ENCODE data around the gene KIF5B. TPM values are rescaled to one million over a fixed set of nuclear protein-coding genes. Genes with fewer than 3 reads are reported as not detected.

Gene KIF5B
- total and polyA plus RNA-seq, 2 of the 8 experiments (the other 6 are each of a cell fraction or from before 2014, with no cell fraction given) = 9.8 to 68.4 TPM

- Histone ChIP-seq H4K91ac (replicated peaks; ENCODE audit: insufficient read length, low read length) (no peak overlapping the region), H2BK12ac (ENCODE audit: low read depth, low read length) (no peak overlapping the region), H2BK20ac (ENCODE audit: low read length) (no peak overlapping the region), H3K9me3 (ENCODE audit: insufficient read depth in 2 of 2, low read depth in 1 of 2, low read length in 1 of 2) (no peaks in the 10 kb centered on the region), H4K5ac (ENCODE audit: insufficient read length, low read depth, low read length) (no peak overlapping the region), H3K4me3 (ENCODE audit: extremely low read depth in 1 of 4, insufficient read depth in 2 of 4, low read depth in 3 of 4, low read length in 4 of 4) (no peak overlapping the region), H3K4ac (replicated peaks; ENCODE audit: insufficient read length, low read depth, low read length) (no peak overlapping the region), H2BK15ac (ENCODE audit: low read length) (no peak overlapping the region), H2AFZ (ENCODE audit: low read length) (no peak overlapping the region), H3K14ac (ENCODE audit: insufficient read length) (no peak overlapping the region), H3K79me1 (ENCODE audit: low read depth, low read length) (no peaks in the 10 kb centered on the region), H3K36me3 (ENCODE audit: control insufficient read depth in 2 of 4, insufficient read depth in 4 of 4, low read length in 3 of 4) (peaks cover 3 to 68% (median 29%) of the 10 kb centered on the region in 4 experiments; a peak in 7 of 8 replicates), H3K23me2 (ENCODE audit: low read depth, low read length) (no peaks in the 10 kb centered on the region), H4K8ac (ENCODE audit: extremely low read depth, insufficient read depth, low read length) (no peak overlapping the region), H3K4me1 (replicated peaks in 1 of 4; ENCODE audit: control insufficient read depth in 3 of 4, insufficient read depth in 4 of 4, low read length in 3 of 4) (no peaks in the 10 kb centered on the region), H3K23ac (ENCODE audit: insufficient read length) (no peak overlapping the region), H3K18ac (ENCODE audit: extremely low read depth, low read length) (no peak overlapping the region), H3K56ac (replicated peaks; ENCODE audit: insufficient read length, low read depth, low read length) (no peak overlapping the region), H3K27ac (ENCODE audit: low read depth, low read length) (no peak overlapping the region), H2AK5ac (ENCODE audit: low read depth, low read length) (no peak overlapping the region), H4K20me1 (replicated peaks in 1 of 2; ENCODE audit: control insufficient read depth in 1 of 2, insufficient read depth in 2 of 2, low read length in 2 of 2) (peaks cover 11% of the 10 kb centered on the region in 2 experiments), H3K79me2 (ENCODE audit: control insufficient read depth in 1 of 2, insufficient read depth in 2 of 2, low read length in 2 of 2) (peaks cover 10 to 85% of the 10 kb centered on the region in 2 experiments), H3K27me3 (replicated peaks in 1 of 4; ENCODE audit: control insufficient read depth in 3 of 4, extremely low read depth in 1 of 4, insufficient read depth in 3 of 4, low read length in 3 of 4) (no peaks in the 10 kb centered on the region), H2BK120ac (replicated peaks; ENCODE audit: low read depth, low read length) (no peak overlapping the region), H3K9ac (replicated peaks in 1 of 4; ENCODE audit: extremely low read depth in 1 of 4, low read depth in 3 of 4, low read length in 3 of 4) (no peak overlapping the region), H2BK5ac (ENCODE audit: low read depth, low read length) (no peak overlapping the region), H3K4me2 (ENCODE audit: insufficient read depth in 1 of 2, low read depth in 2 of 2, low read length in 2 of 2) (no peak overlapping the region)
- no peak for DNase-seq (ENCODE audit: low read depth in 1 of 2, low spot score in 2 of 2)
- TF ChIP-seq NANOG (IDR thresholded peaks at IDR 0.05; ENCODE audit: insufficient read depth, low read depth, low read length, poor library complexity, severe bottlenecking) (no peak), CTCF (IDR thresholded peaks at IDR 0.05; ENCODE audit: control extremely low read depth in 1 of 3, insufficient read depth in 1 of 3, low read depth in 1 of 3, low read length in 3 of 3) (no peak), SP4 (IDR thresholded peaks at IDR 0.05; ENCODE audit: low read length) (no peak), MAX (IDR thresholded peaks at IDR 0.05) (no peak), RBBP5 (IDR thresholded peaks at IDR 0.05; ENCODE audit: borderline replicate concordance, low read depth, low read length) (no peak), SIN3A (conservative IDR thresholded peaks at IDR 0.05 in 1 of 2, IDR thresholded peaks at IDR 0.05 in 1 of 2; ENCODE audit: low read depth in 1 of 2, low read length in 2 of 2) (no peak)
- WGBS, 2 experiments (ENCODE audit: extremely low coverage in 1 of 2, insufficient coverage in 1 of 2, insufficient read length in 1 of 2, insufficient replicate concordance in 2 of 2, low coverage in 1 of 2, low lambda C conversion rate in 2 of 2, missing lambda C conversion rate in 1 of 2) = 82% methylated on average over 1 of the region's 1 CpG; no CpG with 5 or more reads in 1 of the 2 experiments
- ChIA-PET POLR2A (ENCODE audit: partially characterized antibody) (interaction anchor here (0.7 to 1.1 kb wide), 2 partner anchors 10 to 164 kb away, joined by 3 to 5 read pairs; no protein-coding TSS in a partner anchor), CTCF (ENCODE audit: partially characterized antibody) (interaction anchor here (0.6 to 1.1 kb wide), 4 partner anchors 27 to 1427 kb away, joined by 3 to 5 read pairs (median 3); no protein-coding TSS in a partner anchor)
- no peak for FAIRE-seq
These were observed 14.8 kb downstream of the KIF5B start for GRCh38 chr10:32041290-32042028.
